Kidney (tissue), 14 donors: Measurements from ENCODE around the gene SCRG1. TPM values are rescaled to one million over a fixed set of nuclear protein-coding genes. Genes with fewer than 3 reads are reported as not detected.

Experiments
- DNase-seq, 5 donors: peaks; one replicate each; pipeline ENCODE4 v3.0.0-alpha.2; 2013 to 2020
- FAIRE-seq: peaks from 2 replicates; lab custom pipeline; 2012; peaks lifted over from hg19 to GRCh38; lab: Jason Lieb, UNC
- H3K27ac ChIP-seq, 2 donors: one replicate each; pipeline ENCODE4 v1.7.0; 2013; ENCODE audit warnings: low read depth in 2 of 2, low read length in 2 of 2, inconsistent platforms in 1 of 2
- H3K27me3 ChIP-seq: one replicate; pipeline ENCODE4 v1.7.1; 2013; ENCODE audit warnings: low read length, inconsistent platforms; ENCODE audit not compliant: control insufficient read depth, insufficient read depth
- H3K36me3 ChIP-seq, 3 donors: one replicate each; pipeline versions ENCODE4 v1.7.0 to v1.7.1; 2013; ENCODE audit warnings: low read length in 3 of 3, control low read depth in 1 of 3, inconsistent platforms in 1 of 3; ENCODE audit not compliant: insufficient read depth in 3 of 3, control insufficient read depth in 2 of 3
- H3K4me1 ChIP-seq, 3 donors: one replicate each; pipeline versions ENCODE4 v1.7.0 to v1.7.1; 2013; ENCODE audit warnings: low read length in 3 of 3, inconsistent platforms in 1 of 3, low read depth in 1 of 3; ENCODE audit not compliant: control insufficient read depth in 2 of 3, insufficient read depth in 2 of 3
- H3K4me3 ChIP-seq, 3 donors: one replicate each; pipeline versions ENCODE4 v1.7.0 to v1.8.1; 2013; ENCODE audit warnings: low read length in 3 of 3, control low read depth in 1 of 3, inconsistent platforms in 1 of 3
- H3K9ac ChIP-seq, 3 donors: one replicate each; pipeline versions ENCODE4 v1.7.0 to v1.7.1; 2013; ENCODE audit warnings: low read length in 3 of 3, control low read depth in 1 of 3, inconsistent platforms in 1 of 3
- H3K9me3 ChIP-seq, 3 donors: one replicate each; pipeline versions ENCODE4 v1.7.0 to v1.7.1; 2013; ENCODE audit warnings: low read length in 3 of 3, control low read depth in 1 of 3, inconsistent platforms in 1 of 3; ENCODE audit not compliant: control insufficient read depth in 2 of 3, insufficient read depth in 1 of 3
- intact Hi-C: fragments of 100-400 bp; cut with DNase I; formaldehyde crosslinking; loops from one replicate; pipeline ENCODE4 v1.11.1; 2022
- polyA plus RNA-seq: library from polyadenylated mRNA; stranded (reverse); fragments of 350-450 nt; fragmentation: Illumina TruSeq; extraction: RNeasy Lipid Tissue Mini Kit (QIAGEN cat#74804); gene quantifications from one replicate; pipeline ENCODE4 v1.2.3, GENCODE V29; 2014; ENCODE audit warnings: low read depth, low replicate concordance; ENCODE audit not compliant: insufficient read depth
- total RNA-seq: library from RNA; stranded (reverse); fragmentation: NEBNext Ultra II Directional; extraction: Animal tissue kit (Norgen Biotek cat#: 25700); gene quantifications from one replicate; pipeline ENCODE4 v1.2.1, GENCODE V29; 2021
- TF ChIP-seq, protein P1 (sequence below): IDR thresholded peaks from 3 replicates; pipeline ENCODE4 v1.5.1; 2012; ENCODE audit warnings: mild to moderate bottlenecking, moderate library complexity, borderline replicate concordance; ENCODE audit not compliant: insufficient read depth; ENCODE audit errors: extremely low read depth
- donor health status: control.
- donor health status: control.
- donor health status: control.
- donor health status: control.
- donor health status: control.
- donor health status: DM: yes; HTN: yes; CAD: no.
- donor health status: Normal renal cell carcinoma (clear cell type).

SCRG1 gene
- total and polyA plus RNA-seq, 2 donors from 2014 or later, result 0.11 to 1.6 TPM

GRCh38 chr4:173386751-173387150, 12.2 kb downstream of the SCRG1 start:
- Histone ChIP-seq H3K4me1 (no peaks in the 10 kb centered on the region), H3K27ac (no peak overlapping the region), H3K9me3 (no peaks in the 10 kb centered on the region), H3K27me3 (no peaks in the 10 kb centered on the region), H3K4me3 (no peak overlapping the region), H3K9ac (no peak overlapping the region), H3K36me3 (no peaks in the 10 kb centered on the region)
- DNase-seq, result no peak
- intact Hi-C loops, result no loop called here
- TF ChIP-seq, protein P1, sequence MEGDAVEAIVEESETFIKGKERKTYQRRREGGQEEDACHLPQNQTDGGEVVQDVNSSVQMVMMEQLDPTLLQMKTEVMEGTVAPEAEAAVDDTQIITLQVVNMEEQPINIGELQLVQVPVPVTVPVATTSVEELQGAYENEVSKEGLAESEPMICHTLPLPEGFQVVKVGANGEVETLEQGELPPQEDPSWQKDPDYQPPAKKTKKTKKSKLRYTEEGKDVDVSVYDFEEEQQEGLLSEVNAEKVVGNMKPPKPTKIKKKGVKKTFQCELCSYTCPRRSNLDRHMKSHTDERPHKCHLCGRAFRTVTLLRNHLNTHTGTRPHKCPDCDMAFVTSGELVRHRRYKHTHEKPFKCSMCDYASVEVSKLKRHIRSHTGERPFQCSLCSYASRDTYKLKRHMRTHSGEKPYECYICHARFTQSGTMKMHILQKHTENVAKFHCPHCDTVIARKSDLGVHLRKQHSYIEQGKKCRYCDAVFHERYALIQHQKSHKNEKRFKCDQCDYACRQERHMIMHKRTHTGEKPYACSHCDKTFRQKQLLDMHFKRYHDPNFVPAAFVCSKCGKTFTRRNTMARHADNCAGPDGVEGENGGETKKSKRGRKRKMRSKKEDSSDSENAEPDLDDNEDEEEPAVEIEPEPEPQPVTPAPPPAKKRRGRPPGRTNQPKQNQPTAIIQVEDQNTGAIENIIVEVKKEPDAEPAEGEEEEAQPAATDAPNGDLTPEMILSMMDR, result no peak
- FAIRE-seq, result no peak

GRCh38 chr4:173382349-173382748, 16.6 kb downstream of the SCRG1 start:
- no peaks in the 10 kb centered on the region for H3K36me3 ChIP-seq
- no peaks in the 10 kb centered on the region for H3K4me1 ChIP-seq
- intact Hi-C loops, result no loop called here
- H3K9me3 ChIP-seq, result no peaks in the 10 kb centered on the region
- TF ChIP-seq, protein P1, result no peak
- no peak for FAIRE-seq
- no peak overlapping the region for H3K4me3 ChIP-seq
- DNase-seq, result no peak
- H3K27ac ChIP-seq, result no peak overlapping the region
- no peaks in the 10 kb centered on the region for H3K27me3 ChIP-seq
- no peak overlapping the region for H3K9ac ChIP-seq

GRCh38 chr4:173381610-173382009, 17.3 kb downstream of the SCRG1 start:
- H3K4me1 ChIP-seq, result no peaks in the 10 kb centered on the region

More at GRCh38 chr4:173381610-173382009, 17.3 kb downstream of the SCRG1 start:
- DNase-seq (no peak), FAIRE-seq (no peak)
- H3K27ac ChIP-seq, result no peak overlapping the region
- no peaks in the 10 kb centered on the region for H3K9me3 ChIP-seq
- H3K4me3 ChIP-seq, result no peak overlapping the region
- TF ChIP-seq, protein P1, result no peak
- intact Hi-C loops, result no loop called here
- no peaks in the 10 kb centered on the region for H3K27me3 ChIP-seq
- H3K9ac ChIP-seq, result no peak overlapping the region
- no peaks in the 10 kb centered on the region for H3K36me3 ChIP-seq
